ENCODE measurements around the gene SPSB1.

GRCh38 chr1:9320520-9321479 is 28.1 kb downstream of the SPSB1 start:
- TF ChIP-seq CTCF (IDR thresholded peaks at IDR 0.05) (no peak), ZNF512 (CRISPR knock-in tag; IDR thresholded peaks at IDR 0.05; ENCODE audit: borderline replicate concordance) (no peak), TCF7 (CRISPR knock-in tag; IDR thresholded peaks at IDR 0.05; ENCODE audit: low read depth) (no peak), TEAD1 (CRISPR knock-in tag; IDR thresholded peaks at IDR 0.05) (no peak), ARID4B (CRISPR knock-in tag; IDR thresholded peaks at IDR 0.05; ENCODE audit: borderline replicate concordance) (no peak)
